T-helper 17 cell (primary cell): ENCODE results near the gene PCDH19. TPM values are rescaled to one million over a fixed set of nuclear protein-coding genes. Genes with fewer than 3 reads are reported as not detected.

Experiments used
- ATAC-seq: fragments of 150-1000 bp; cut with Tn5 transposase; 2 replicates; pipeline ENCODE4 v1.10.0; 2021; ENCODE audit warnings: mild to moderate bottlenecking, moderate library complexity
- DNase-seq, 3 donors: peaks; one replicate each; pipeline versions ENCODE4 v3.0.0 to v3.0.0-alpha.2; 2020 to 2021
- H3K9me3 ChIP-seq: one replicate; pipeline ENCODE4 v1.7.0; 2013; ENCODE audit warnings: low read length, mild to moderate bottlenecking; ENCODE audit not compliant: control insufficient read depth, poor library complexity, severe bottlenecking
- H3K27ac Mint-ChIP-seq: one replicate; pipeline ENCODE4 v1.8.0; 2022; ENCODE audit warnings: mild to moderate bottlenecking, moderate library complexity, mixed read lengths
- H3K27me3 Mint-ChIP-seq: one replicate; pipeline ENCODE4 v1.8.0; 2022; ENCODE audit warnings: mixed read lengths
- H3K36me3 Mint-ChIP-seq: one replicate; pipeline ENCODE4 v1.8.0; 2022; ENCODE audit warnings: low read depth, mixed read lengths
- H3K4me1 Mint-ChIP-seq: one replicate; pipeline ENCODE4 v1.8.0; 2022; ENCODE audit warnings: mild to moderate bottlenecking, mixed read lengths
- H3K4me3 Mint-ChIP-seq: one replicate; pipeline ENCODE4 v1.8.0; 2022; ENCODE audit warnings: mild to moderate bottlenecking, moderate library complexity, mixed read lengths
- total RNA-seq, 4 donors: library from RNA in 2 of 4; stranded (reverse) in 2 of 4; gene quantifications; one replicate each; pipeline ENCODE4 v1.2.3 and lab custom pipeline; 2022 to 2026

Gene PCDH19
- total RNA-seq, 2 donors from 2014 or later: 0.03 TPM; not detected in 1

- DNase-seq (no peak), ATAC-seq (no peak)
- H3K4me1 Mint-ChIP-seq: no peaks in the 10 kb centered on the region
- no peak overlapping the region for H3K4me3 Mint-ChIP-seq
- no peaks in the 10 kb centered on the region for H3K36me3 Mint-ChIP-seq
- no peak overlapping the region for H3K27ac Mint-ChIP-seq
- H3K27me3 Mint-ChIP-seq: no peaks in the 10 kb centered on the region
- no peaks in the 10 kb centered on the region for H3K9me3 ChIP-seq
Measured at GRCh38 chrX:100368167-100368566, 41.9 kb downstream of the PCDH19 start.

GRCh38 chrX:100363896-100364295 is 46.2 kb downstream of the PCDH19 start:
- Mint-ChIP-seq H3K4me3 (no peak overlapping the region), H3K27ac (no peak overlapping the region), H3K36me3 (no peaks in the 10 kb centered on the region), H3K4me1 (no peaks in the 10 kb centered on the region), H3K27me3 (no peaks in the 10 kb centered on the region)
- no peak for ATAC-seq
- no peak for DNase-seq
- H3K9me3 ChIP-seq: no peaks in the 10 kb centered on the region

- H3K27ac Mint-ChIP-seq: no peak overlapping the region
- ATAC-seq (no peak), DNase-seq (no peak)
- H3K9me3 ChIP-seq: no peaks in the 10 kb centered on the region
- no peaks in the 10 kb centered on the region for H3K27me3 Mint-ChIP-seq
- H3K36me3 Mint-ChIP-seq: no peaks in the 10 kb centered on the region
- H3K4me3 Mint-ChIP-seq: no peak overlapping the region
- no peaks in the 10 kb centered on the region for H3K4me1 Mint-ChIP-seq
Measured at GRCh38 chrX:100358766-100359165, 51.3 kb downstream of the PCDH19 start.

- Mint-ChIP-seq H3K27me3 (no peaks in the 10 kb centered on the region), H3K4me1 (no peaks in the 10 kb centered on the region), H3K36me3 (no peaks in the 10 kb centered on the region), H3K27ac (no peak overlapping the region), H3K4me3 (no peak overlapping the region)
- DNase-seq (no peak), ATAC-seq (no peak)
- H3K9me3 ChIP-seq: no peaks in the 10 kb centered on the region
Measured at GRCh38 chrX:100356351-100356896, 53.6 kb downstream of the PCDH19 start.

GRCh38 chrX:100355680-100356079 is 54.4 kb downstream of the PCDH19 start:
- H3K36me3 Mint-ChIP-seq: no peaks in the 10 kb centered on the region

GRCh38 chrX:100353326-100353725 is 56.7 kb downstream of the PCDH19 start:
- no peaks in the 10 kb centered on the region for H3K27me3 Mint-ChIP-seq
- no peak overlapping the region for H3K4me3 Mint-ChIP-seq
- no peaks in the 10 kb centered on the region for H3K9me3 ChIP-seq
- no peaks in the 10 kb centered on the region for H3K4me1 Mint-ChIP-seq
- ATAC-seq: no peak
- H3K27ac Mint-ChIP-seq: no peak overlapping the region
- H3K36me3 Mint-ChIP-seq: no peaks in the 10 kb centered on the region
- DNase-seq: no peak

More at GRCh38 chrX:100355680-100356079, 54.4 kb downstream of the PCDH19 start:
- Mint-ChIP-seq H3K27me3 (no peaks in the 10 kb centered on the region), H3K4me3 (no peak overlapping the region), H3K27ac (no peak overlapping the region), H3K4me1 (no peaks in the 10 kb centered on the region)
- DNase-seq: no peak
- ATAC-seq: no peak
- H3K9me3 ChIP-seq: no peaks in the 10 kb centered on the region

GRCh38 chrX:100350704-100351489 is 59.2 kb downstream of the PCDH19 start:
- no peak overlapping the region for H3K27ac Mint-ChIP-seq
- ATAC-seq: no peak
- DNase-seq: no peak
- H3K4me1 Mint-ChIP-seq: no peaks in the 10 kb centered on the region
- no peaks in the 10 kb centered on the region for H3K36me3 Mint-ChIP-seq
- H3K4me3 Mint-ChIP-seq: no peak overlapping the region
- no peaks in the 10 kb centered on the region for H3K27me3 Mint-ChIP-seq
- no peaks in the 10 kb centered on the region for H3K9me3 ChIP-seq

GRCh38 chrX:100349391-100349790 is 60.7 kb downstream of the PCDH19 start:
- H3K27me3 Mint-ChIP-seq: no peaks in the 10 kb centered on the region
- no peaks in the 10 kb centered on the region for H3K36me3 Mint-ChIP-seq
- H3K9me3 ChIP-seq: no peaks in the 10 kb centered on the region
- ATAC-seq: no peak
- no peaks in the 10 kb centered on the region for H3K4me1 Mint-ChIP-seq
- H3K27ac Mint-ChIP-seq: no peak overlapping the region
- DNase-seq: no peak
- no peak overlapping the region for H3K4me3 Mint-ChIP-seq

GRCh38 chrX:100341142-100341510 is 68.9 kb downstream of the PCDH19 start:
- no peaks in the 10 kb centered on the region for H3K4me1 Mint-ChIP-seq
- no peaks in the 10 kb centered on the region for H3K27me3 Mint-ChIP-seq
- ATAC-seq: no peak
- no peaks in the 10 kb centered on the region for H3K9me3 ChIP-seq
- no peak overlapping the region for H3K27ac Mint-ChIP-seq
- no peak overlapping the region for H3K4me3 Mint-ChIP-seq
- no peak for DNase-seq
- H3K36me3 Mint-ChIP-seq: no peaks in the 10 kb centered on the region

GRCh38 chrX:100340491-100341141 is 69.5 kb downstream of the PCDH19 start:
- no peak for DNase-seq
- Mint-ChIP-seq H3K4me3 (no peak overlapping the region), H3K27ac (no peak overlapping the region), H3K36me3 (no peaks in the 10 kb centered on the region), H3K27me3 (no peaks in the 10 kb centered on the region), H3K4me1 (no peaks in the 10 kb centered on the region)
- no peak for ATAC-seq
- no peaks in the 10 kb centered on the region for H3K9me3 ChIP-seq

- Mint-ChIP-seq H3K27ac (no peak overlapping the region), H3K27me3 (peaks cover 16% of the 10 kb centered on the region), H3K36me3 (no peaks in the 10 kb centered on the region), H3K4me3 (no peak overlapping the region), H3K4me1 (no peaks in the 10 kb centered on the region)
- ATAC-seq: no peak
- no peak for DNase-seq
- no peaks in the 10 kb centered on the region for H3K9me3 ChIP-seq
Measured at GRCh38 chrX:100328351-100328750, 81.7 kb downstream of the PCDH19 start.

- DNase-seq (no peak), ATAC-seq (no peak)
- no peak overlapping the region for H3K4me3 Mint-ChIP-seq
- H3K4me1 Mint-ChIP-seq: no peaks in the 10 kb centered on the region
- peaks cover 5% of the 10 kb centered on the region for H3K27me3 Mint-ChIP-seq
- no peak overlapping the region for H3K27ac Mint-ChIP-seq
- H3K9me3 ChIP-seq: no peaks in the 10 kb centered on the region
- no peaks in the 10 kb centered on the region for H3K36me3 Mint-ChIP-seq
Measured at GRCh38 chrX:100319716-100320115, 90.4 kb downstream of the PCDH19 start.

- DNase-seq (no peak), ATAC-seq (no peak)
- Mint-ChIP-seq H3K27ac (no peak overlapping the region), H3K4me1 (no peaks in the 10 kb centered on the region), H3K4me3 (no peak overlapping the region), H3K27me3 (no peaks in the 10 kb centered on the region), H3K36me3 (no peaks in the 10 kb centered on the region)
- no peaks in the 10 kb centered on the region for H3K9me3 ChIP-seq
Measured at GRCh38 chrX:100316987-100317386, 93.1 kb downstream of the PCDH19 start.

- Mint-ChIP-seq H3K4me1 (no peaks in the 10 kb centered on the region), H3K4me3 (no peak overlapping the region), H3K36me3 (no peaks in the 10 kb centered on the region), H3K27ac (no peak overlapping the region), H3K27me3 (no peaks in the 10 kb centered on the region)
- DNase-seq: no peak
- H3K9me3 ChIP-seq: no peaks in the 10 kb centered on the region
- no peak for ATAC-seq
Measured at GRCh38 chrX:100315566-100315965, 94.5 kb downstream of the PCDH19 start.
